IMR-90 (cell line): ENCODE data around the gene NPEPL1. TPM values are rescaled to one million over a fixed set of nuclear protein-coding genes. Genes with fewer than 3 reads are reported as not detected.

Experiments
- ATAC-seq: fragments of 200-7000 bp; cut with Tn5 transposase; 2 replicates; pipeline ENCODE4 v1.9.1; 2020; ENCODE audit warnings: low read depth, mild to moderate bottlenecking, moderate library complexity
- BruUV-seq: library from RNA; stranded (reverse); fragments of 400-500 nt; replicated peaks from 2 replicates; lab custom pipeline; 2021; lab: Mats Ljungman, UMichigan
- CTCF ChIA-PET: fragments of 300-600 bp; formaldehyde crosslinking; extraction: SDS; loops from one replicate; lab custom pipeline; 2021; ENCODE audit warnings: antibody characterized with exemption; lab: Yijun Ruan, JAX
- POLR2A ChIA-PET: fragments of 300-600 bp; sonication (Branson Sonifier 250); formaldehyde crosslinking; loops from one replicate; lab custom pipeline; 2022; ENCODE audit warnings: antibody characterized with exemption; ENCODE audit not compliant: unreplicated experiment; lab: Charles Lee
- DNase-seq: peaks from one replicate; pipeline ENCODE4 v3.0.0; 2013
- H2AFZ ChIP-seq: replicated peaks from 2 replicates; pipeline ENCODE3; 2013; ENCODE audit warnings: low read length, mild to moderate bottlenecking; ENCODE audit not compliant: poor library complexity
- H2AK5ac ChIP-seq: 2 replicates; pipeline ENCODE4 v1.6.1; 2013; ENCODE audit warnings: low read depth, low read length, inconsistent platforms
- H2AK9ac ChIP-seq: replicated peaks from 2 replicates; pipeline ENCODE3; 2013; ENCODE audit warnings: mild to moderate bottlenecking, low read depth, low read length, moderate library complexity; ENCODE audit not compliant: poor library complexity
- H2BK120ac ChIP-seq: 2 replicates; pipeline ENCODE4 v1.6.1; 2013; ENCODE audit warnings: low read depth, low read length, inconsistent platforms
- H2BK15ac ChIP-seq: 3 replicates; pipeline ENCODE4 v1.6.1; 2013; ENCODE audit warnings: low read depth, low read length, inconsistent platforms
- H2BK20ac ChIP-seq: 2 replicates; pipeline ENCODE4 v1.6.1; 2013; ENCODE audit warnings: low read depth, mild to moderate bottlenecking, inconsistent platforms, low read length, moderate library complexity
- H2BK5ac ChIP-seq: 2 replicates; pipeline ENCODE4 v1.6.1; 2013; ENCODE audit warnings: mild to moderate bottlenecking, low read depth, low read length, inconsistent platforms; ENCODE audit not compliant: poor library complexity, severe bottlenecking
- H3K14ac ChIP-seq: replicated peaks from 2 replicates; pipeline ENCODE4 v1.6.1; 2013; ENCODE audit warnings: low read depth, low read length, inconsistent platforms
- H3K18ac ChIP-seq: 2 replicates; pipeline ENCODE4 v1.6.1; 2013; ENCODE audit warnings: low read depth, low read length, control low read depth
- H3K23ac ChIP-seq: 2 replicates; pipeline ENCODE4 v1.6.1; 2013; ENCODE audit warnings: low read depth, low read length, inconsistent platforms
- H3K27ac ChIP-seq: 2 replicates; pipeline ENCODE4 v1.5.1; 2013; ENCODE audit warnings: mild to moderate bottlenecking, control low read depth, low read length; ENCODE audit not compliant: insufficient read depth
- H3K27me3 ChIP-seq: 2 replicates; pipeline ENCODE4 v1.6.1; 2013; ENCODE audit warnings: low read length; ENCODE audit not compliant: control insufficient read depth, insufficient read depth
- H3K36me3 ChIP-seq: 2 replicates; pipeline ENCODE4 v1.6.1; 2013; ENCODE audit warnings: low read length, mixed read lengths; ENCODE audit not compliant: control insufficient read depth, insufficient read depth
- H3K4ac ChIP-seq: 2 replicates; pipeline ENCODE4 v1.6.1; 2013; ENCODE audit warnings: low read depth, low read length, inconsistent platforms
- H3K4me1 ChIP-seq: 2 replicates; pipeline ENCODE4 v1.6.1; 2013; ENCODE audit warnings: low read length, mixed read lengths; ENCODE audit not compliant: control insufficient read depth, insufficient read depth
- H3K4me2 ChIP-seq: 2 replicates; pipeline ENCODE4 v1.6.1; 2013; ENCODE audit warnings: low read depth, mild to moderate bottlenecking, control low read depth, low read length, moderate library complexity
- H3K4me3 ChIP-seq: 2 replicates; pipeline ENCODE4 v1.5.1; 2013; ENCODE audit warnings: low read depth, mild to moderate bottlenecking, control low read depth, low read length, moderate library complexity; ENCODE audit not compliant: insufficient read depth
- H3K56ac ChIP-seq: 2 replicates; pipeline ENCODE4 v1.6.1; 2013; ENCODE audit warnings: low read length, inconsistent platforms; ENCODE audit not compliant: insufficient read depth; ENCODE audit errors: extremely low read depth
- H3K79me1 ChIP-seq, 2 experiments: 2 replicates each; pipeline ENCODE4 v1.6.1; 2013; ENCODE audit warnings: low read length in 2 of 2, inconsistent platforms in 1 of 2, low read depth in 1 of 2
- H3K9ac ChIP-seq: 2 replicates; pipeline ENCODE4 v1.6.1; 2013; ENCODE audit warnings: low read depth, low read length, control low read depth
- H3K9me1 ChIP-seq: 2 replicates; pipeline ENCODE4 v1.6.1; 2013; ENCODE audit warnings: low read length, inconsistent platforms; ENCODE audit not compliant: insufficient read depth
- H3K9me3 ChIP-seq: 2 replicates; pipeline ENCODE4 v1.6.1; 2013; ENCODE audit warnings: low read length; ENCODE audit not compliant: control insufficient read depth, insufficient read depth
- H4K20me1 ChIP-seq: 2 replicates; pipeline ENCODE4 v1.6.1; 2013; ENCODE audit warnings: low read length, inconsistent platforms; ENCODE audit not compliant: insufficient read depth
- H4K5ac ChIP-seq: 2 replicates; pipeline ENCODE4 v1.6.1; 2013; ENCODE audit warnings: mild to moderate bottlenecking, low read depth, low read length, control low read depth
- H4K8ac ChIP-seq, 2 experiments: 2 replicates each; pipeline ENCODE4 v1.6.1; 2013; ENCODE audit warnings: low read depth in 2 of 2, low read length in 2 of 2, control low read depth in 1 of 2, inconsistent platforms in 1 of 2
- H4K91ac ChIP-seq: 2 replicates; pipeline ENCODE4 v1.6.1; 2013; ENCODE audit warnings: low read depth, low read length, inconsistent platforms; ENCODE audit not compliant: insufficient read depth
- FOS ChIP-seq: fragments of 150-350 bp; IDR thresholded peaks from 2 replicates; pipeline ENCODE4 v1.6.1; 2016; ENCODE audit warnings: low read depth, low read length
- RCOR1 ChIP-seq: IDR thresholded peaks from 2 replicates; pipeline ENCODE4 v1.6.1; 2012; ENCODE audit warnings: mild to moderate bottlenecking, low read length, improper control_type of control experiment; ENCODE audit not compliant: insufficient replicate concordance
- WGBS, 2 experiments: methylation state at CpG; one replicate each; pipeline versions ENCODE4 v1.1.5 to v1.1.7; 2013; ENCODE audit warnings: missing lambda C conversion rate in 2 of 2; ENCODE audit not compliant: insufficient read length in 1 of 2; ENCODE audit errors: extremely low coverage in 2 of 2; 5-methylcytosine and 5-hydroxymethylcytosine counted together
- dilution Hi-C: fragments of 300-500 bp; cut with HindIII; formaldehyde crosslinking; loops from one replicate; pipeline ENCODE4 v1.14.3; 2018; ENCODE audit warnings: low sequenced_read_pairs; ENCODE audit not compliant: unreplicated experiment
- in situ Hi-C: fragments of 300-500 bp; cut with MboI; formaldehyde crosslinking; loops from 3 replicates; pipeline ENCODE4 v1.14.3; 2019; ENCODE audit warnings: low sequenced_read_pairs, inconsistent platforms, mixed read lengths
- intact Hi-C: fragments of 100-400 bp; cut with micrococcal nuclease; formaldehyde crosslinking; loops from 2 replicates; pipeline ENCODE4 v1.10.0; 2022
- polyA plus RNA-seq, 3 experiments: library from polyadenylated mRNA; depleted of rRNA; stranded (reverse); fragments of >200 nt; gene quantifications; 2 replicates each; pipeline ENCODE4 v1.2.3, GENCODE V29; 2012; ENCODE audit warnings: low replicate concordance in 1 of 3
- total RNA-seq: library from RNA; depleted of rRNA; stranded (reverse); fragments of >200 nt; gene quantifications from 2 replicates; pipeline ENCODE4 v1.2.3, GENCODE V29; 2012
- TF ChIP-seq, protein P1 (sequence below): fragments of 150-350 bp; IDR thresholded peaks from 2 replicates; pipeline ENCODE4 v1.6.1; 2016; ENCODE audit warnings: low read depth, mild to moderate bottlenecking, low read length, moderate library complexity, borderline replicate concordance
- TF ChIP-seq, protein P2 (sequence below): fragments of 150-350 bp; IDR thresholded peaks from 2 replicates; pipeline ENCODE4 v1.6.1; 2017; ENCODE audit warnings: mild to moderate bottlenecking, antibody characterized with exemption, low read length, low read depth

The NPEPL1 gene
- total and polyA plus RNA-seq, 2 of the 4 experiments (the other 2 are of a cell fraction) = 6.3 to 10.4 TPM

DNA sequence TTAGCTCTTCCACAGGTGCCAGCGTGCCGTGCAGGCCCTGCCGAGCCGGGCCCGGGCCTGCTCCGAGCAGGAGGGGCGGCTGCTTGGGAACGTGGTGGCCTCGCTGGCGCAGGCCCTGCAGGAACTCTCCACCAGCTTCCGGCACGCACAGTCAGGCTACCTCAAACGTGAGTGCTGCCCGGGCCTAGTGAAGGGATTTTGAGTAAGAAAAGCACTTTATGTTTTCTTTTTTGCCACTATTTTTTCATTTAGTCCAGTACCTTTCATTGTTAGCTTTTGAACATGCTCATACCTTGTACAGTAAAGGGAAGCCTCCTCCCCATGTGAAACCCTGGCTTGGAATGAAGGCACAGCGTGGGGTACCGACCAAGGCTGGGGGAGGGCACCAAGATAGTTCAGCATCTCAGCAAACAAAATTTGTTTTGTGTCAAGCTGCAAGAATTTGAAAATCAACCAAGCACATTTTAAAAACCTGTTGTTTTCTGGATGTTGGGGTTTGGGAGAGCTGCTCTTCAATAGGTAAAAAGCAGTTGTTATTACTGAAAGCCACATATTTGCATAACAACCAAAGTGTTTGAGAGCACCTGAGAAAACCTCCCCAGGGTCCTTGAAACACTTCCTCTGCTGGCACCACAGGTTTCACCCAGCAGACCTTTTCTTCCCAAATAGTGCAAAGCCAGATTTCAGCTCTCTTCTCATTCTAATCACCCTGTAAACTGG, 23.2 kb upstream of the NPEPL1 start:
- peaks cover 39% of the 10 kb centered on the region for H3K36me3 ChIP-seq
- H3K4ac ChIP-seq = no peak overlapping the region
- ChIA-PET CTCF (no interaction called here), POLR2A (no interaction called here)
- BruUV-seq = no TSS peak
- no peak overlapping the region for H4K5ac ChIP-seq
- in situ Hi-C loops = no loop called here
- H3K23ac ChIP-seq = no peak overlapping the region
- no peak overlapping the region for H3K27ac ChIP-seq
- no peak overlapping the region for H3K56ac ChIP-seq
- no CpG with 5 or more reads among the region's 16 CpGs for WGBS, 2 experiments
- H3K79me1 ChIP-seq = peaks cover 28 to 53% of the 10 kb centered on the region in 2 experiments; a peak in 3 of 4 replicates
- no peak overlapping the region for H2BK120ac ChIP-seq
- no peak overlapping the region for H3K14ac ChIP-seq
- no peaks in the 10 kb centered on the region for H3K9me3 ChIP-seq
- no peak overlapping the region for H3K4me3 ChIP-seq
- no peaks in the 10 kb centered on the region for H3K27me3 ChIP-seq
- no peak overlapping the region for H3K4me2 ChIP-seq
- no peak overlapping the region for H3K18ac ChIP-seq
- no peak overlapping the region for H2AK5ac ChIP-seq
- H2BK5ac ChIP-seq = no peak overlapping the region
- no peak overlapping the region for H4K91ac ChIP-seq
- H2BK15ac ChIP-seq = no peak overlapping the region
- no peak overlapping the region for H2BK20ac ChIP-seq
- DNase-seq = no peak
- intact Hi-C loops = no loop called here
- H2AFZ ChIP-seq = no peak overlapping the region
- H3K9ac ChIP-seq = no peak overlapping the region
- TF ChIP-seq, protein P1, sequence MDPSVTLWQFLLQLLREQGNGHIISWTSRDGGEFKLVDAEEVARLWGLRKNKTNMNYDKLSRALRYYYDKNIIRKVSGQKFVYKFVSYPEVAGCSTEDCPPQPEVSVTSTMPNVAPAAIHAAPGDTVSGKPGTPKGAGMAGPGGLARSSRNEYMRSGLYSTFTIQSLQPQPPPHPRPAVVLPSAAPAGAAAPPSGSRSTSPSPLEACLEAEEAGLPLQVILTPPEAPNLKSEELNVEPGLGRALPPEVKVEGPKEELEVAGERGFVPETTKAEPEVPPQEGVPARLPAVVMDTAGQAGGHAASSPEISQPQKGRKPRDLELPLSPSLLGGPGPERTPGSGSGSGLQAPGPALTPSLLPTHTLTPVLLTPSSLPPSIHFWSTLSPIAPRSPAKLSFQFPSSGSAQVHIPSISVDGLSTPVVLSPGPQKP = no peak
- TF ChIP-seq FOS (no peak), RCOR1 (no peak)
- TF ChIP-seq, protein P2, sequence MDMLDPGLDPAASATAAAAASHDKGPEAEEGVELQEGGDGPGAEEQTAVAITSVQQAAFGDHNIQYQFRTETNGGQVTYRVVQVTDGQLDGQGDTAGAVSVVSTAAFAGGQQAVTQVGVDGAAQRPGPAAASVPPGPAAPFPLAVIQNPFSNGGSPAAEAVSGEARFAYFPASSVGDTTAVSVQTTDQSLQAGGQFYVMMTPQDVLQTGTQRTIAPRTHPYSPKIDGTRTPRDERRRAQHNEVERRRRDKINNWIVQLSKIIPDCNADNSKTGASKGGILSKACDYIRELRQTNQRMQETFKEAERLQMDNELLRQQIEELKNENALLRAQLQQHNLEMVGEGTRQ = no peak
- peaks cover 10% of the 10 kb centered on the region for H3K9me1 ChIP-seq
- H2AK9ac ChIP-seq = no peak overlapping the region
- dilution Hi-C loops = loop anchor here (25.0 kb wide), 1 partner anchor 432 kb away; the partner anchor contains the start of gene ANKRD60
- peaks cover 4% of the 10 kb centered on the region for H3K4me1 ChIP-seq
- peaks cover 22% of the 10 kb centered on the region for H4K20me1 ChIP-seq
- no peak for ATAC-seq
- no peak overlapping the region for H4K8ac ChIP-seq
